ENCODE results near the gene ZNF747.
A peak's percentile ranks its signal among the peaks of the same experiment; 100 is the strongest.

ZNF747 gene

GRCh38 chr16:30565984-30566383 lies 31.3 kb upstream of the ZNF747 start:
- Mint-ChIP-seq H3K36me3 (ENCODE audit: low read depth) (no peaks in the 10 kb centered on the region), H3K4me1 (ENCODE audit: low read depth) (peaks cover 36% of the 10 kb centered on the region), H3K4me3 (no peak overlapping the region), H3K27me3 (ENCODE audit: low read depth) (no peaks in the 10 kb centered on the region), H3K27ac (no peak overlapping the region), H3K9me3 (no peaks in the 10 kb centered on the region)
- no peak for DNase-seq (ENCODE audit: low spot score)

GRCh38 chr16:30565526-30565925 lies 30.9 kb upstream of the ZNF747 start:
- peaks cover 35% of the 10 kb centered on the region for H3K4me1 Mint-ChIP-seq (ENCODE audit: low read depth)
- no peak overlapping the region for H3K4me3 Mint-ChIP-seq
- no peaks in the 10 kb centered on the region for H3K9me3 Mint-ChIP-seq
- H3K27me3 Mint-ChIP-seq (ENCODE audit: low read depth): no peaks in the 10 kb centered on the region
- DNase-seq (ENCODE audit: low spot score): no peak
- no peaks in the 10 kb centered on the region for H3K36me3 Mint-ChIP-seq (ENCODE audit: low read depth)
- H3K27ac Mint-ChIP-seq: no peak overlapping the region

GRCh38 chr16:30562021-30562420 lies 27.4 kb upstream of the ZNF747 start:
- Mint-ChIP-seq H3K36me3 (ENCODE audit: low read depth) (no peaks in the 10 kb centered on the region), H3K27me3 (ENCODE audit: low read depth) (no peaks in the 10 kb centered on the region), H3K4me3 (peak overlapping the region; percentile 83), H3K27ac (peak overlapping the region; percentile 82), H3K4me1 (ENCODE audit: low read depth) (peaks cover 27% of the 10 kb centered on the region), H3K9me3 (no peaks in the 10 kb centered on the region)
- no peak for DNase-seq (ENCODE audit: low spot score)

- Mint-ChIP-seq H3K27ac (peak overlapping the region; percentile 82), H3K27me3 (ENCODE audit: low read depth) (no peaks in the 10 kb centered on the region), H3K36me3 (ENCODE audit: low read depth) (peaks cover 2% of the 10 kb centered on the region), H3K4me1 (ENCODE audit: low read depth) (peaks cover 22% of the 10 kb centered on the region), H3K4me3 (peak overlapping the region; percentile 83), H3K9me3 (no peaks in the 10 kb centered on the region)
- DNase-seq (ENCODE audit: low spot score): peak; percentile 27
These were observed 26.6 kb upstream of the ZNF747 start for GRCh38 chr16:30561089-30561816.

GRCh38 chr16:30559690-30560089 lies 25.0 kb upstream of the ZNF747 start:
- no peaks in the 10 kb centered on the region for H3K27me3 Mint-ChIP-seq (ENCODE audit: low read depth)
- H3K4me1 Mint-ChIP-seq (ENCODE audit: low read depth): peaks cover 23% of the 10 kb centered on the region
- no peak for DNase-seq (ENCODE audit: low spot score)
- peak overlapping the region; percentile 69 for H3K4me3 Mint-ChIP-seq
- peaks cover 8% of the 10 kb centered on the region for H3K36me3 Mint-ChIP-seq (ENCODE audit: low read depth)
- H3K27ac Mint-ChIP-seq: peak overlapping the region; percentile 87
- no peaks in the 10 kb centered on the region for H3K9me3 Mint-ChIP-seq

GRCh38 chr16:30558789-30559377 lies 24.2 kb upstream of the ZNF747 start:
- Mint-ChIP-seq H3K4me1 (ENCODE audit: low read depth) (peaks cover 30% of the 10 kb centered on the region), H3K27ac (peak overlapping the region; percentile 87), H3K9me3 (no peaks in the 10 kb centered on the region), H3K36me3 (ENCODE audit: low read depth) (peaks cover 15% of the 10 kb centered on the region), H3K4me3 (peak overlapping the region; percentile 86), H3K27me3 (ENCODE audit: low read depth) (no peaks in the 10 kb centered on the region)
- no peak for DNase-seq (ENCODE audit: low spot score)

- Mint-ChIP-seq H3K4me1 (ENCODE audit: low read depth) (peaks cover 37% of the 10 kb centered on the region), H3K27ac (peak within 1 kb of the TSS; percentile 87), H3K9me3 (no peaks in the 10 kb centered on the region), H3K4me3 (peak within 1 kb of the TSS; percentile 86), H3K36me3 (ENCODE audit: low read depth) (peaks cover 22% of the 10 kb centered on the region), H3K27me3 (ENCODE audit: low read depth) (no peaks in the 10 kb centered on the region)
- peak; percentile 98 for DNase-seq (ENCODE audit: low spot score)
These were observed 23.5 kb upstream of the ZNF747 start, which contains the start of gene ZNF764 for GRCh38 chr16:30557957-30558788. ZNF764 (minus strand) TSS chr16:30558374; CDS start chr16:30558182, 192 bp downstream.

- H3K27me3 Mint-ChIP-seq (ENCODE audit: low read depth): no peaks in the 10 kb centered on the region
- peak overlapping the region; percentile 87 for H3K27ac Mint-ChIP-seq
- DNase-seq (ENCODE audit: low spot score): no peak
- peaks cover 24% of the 10 kb centered on the region for H3K36me3 Mint-ChIP-seq (ENCODE audit: low read depth)
- peaks cover 42% of the 10 kb centered on the region for H3K4me1 Mint-ChIP-seq (ENCODE audit: low read depth)
- H3K4me3 Mint-ChIP-seq: peak overlapping the region; percentile 86
- no peaks in the 10 kb centered on the region for H3K9me3 Mint-ChIP-seq
These were observed 23.0 kb upstream of the ZNF747 start for GRCh38 chr16:30557707-30557956.

GRCh38 chr16:30556125-30556473 lies 21.4 kb upstream of the ZNF747 start:
- Mint-ChIP-seq H3K27me3 (ENCODE audit: low read depth) (no peaks in the 10 kb centered on the region), H3K9me3 (no peaks in the 10 kb centered on the region), H3K4me1 (ENCODE audit: low read depth) (peaks cover 50% of the 10 kb centered on the region), H3K36me3 (ENCODE audit: low read depth) (peaks cover 30% of the 10 kb centered on the region), H3K4me3 (peak overlapping the region; percentile 86), H3K27ac (peak overlapping the region; percentile 52)
- DNase-seq (ENCODE audit: low spot score): no peak

GRCh38 chr16:30555315-30556124 lies 20.9 kb upstream of the ZNF747 start:
- DNase-seq (ENCODE audit: low spot score): no peak
- Mint-ChIP-seq H3K27ac (peak overlapping the region; percentile 52), H3K27me3 (ENCODE audit: low read depth) (no peaks in the 10 kb centered on the region), H3K9me3 (no peaks in the 10 kb centered on the region), H3K4me3 (peak overlapping the region; percentile 86), H3K36me3 (ENCODE audit: low read depth) (peaks cover 30% of the 10 kb centered on the region), H3K4me1 (ENCODE audit: low read depth) (peaks cover 51% of the 10 kb centered on the region)

- H3K4me3 Mint-ChIP-seq: no peak overlapping the region
- no peak for DNase-seq (ENCODE audit: low spot score)
- H3K4me1 Mint-ChIP-seq (ENCODE audit: low read depth): peaks cover 51% of the 10 kb centered on the region
- peaks cover 30% of the 10 kb centered on the region for H3K36me3 Mint-ChIP-seq (ENCODE audit: low read depth)
- H3K9me3 Mint-ChIP-seq: no peaks in the 10 kb centered on the region
- no peaks in the 10 kb centered on the region for H3K27me3 Mint-ChIP-seq (ENCODE audit: low read depth)
- peak overlapping the region; percentile 26 for H3K27ac Mint-ChIP-seq
These were observed 20.1 kb upstream of the ZNF747 start for GRCh38 chr16:30554557-30555314.

- Mint-ChIP-seq H3K36me3 (ENCODE audit: low read depth) (peaks cover 33% of the 10 kb centered on the region), H3K4me1 (ENCODE audit: low read depth) (peaks cover 50% of the 10 kb centered on the region), H3K9me3 (no peaks in the 10 kb centered on the region), H3K27me3 (ENCODE audit: low read depth) (no peaks in the 10 kb centered on the region), H3K27ac (peak overlapping the region; percentile 92), H3K4me3 (peak overlapping the region; percentile 70)
- no peak for DNase-seq (ENCODE audit: low spot score)
These were observed 18.8 kb upstream of the ZNF747 start for GRCh38 chr16:30553393-30553899.

- Mint-ChIP-seq H3K4me1 (ENCODE audit: low read depth) (peaks cover 50% of the 10 kb centered on the region), H3K27me3 (ENCODE audit: low read depth) (no peaks in the 10 kb centered on the region), H3K4me3 (peak overlapping the region; percentile 70), H3K36me3 (ENCODE audit: low read depth) (peaks cover 34% of the 10 kb centered on the region), H3K9me3 (no peaks in the 10 kb centered on the region), H3K27ac (peak overlapping the region; percentile 92)
- DNase-seq (ENCODE audit: low spot score): no peak
These were observed 18.3 kb upstream of the ZNF747 start for GRCh38 chr16:30552956-30553355.

Data from T-helper 2 cell treated with Interferon-gamma antibody and Interleukin-4, amounts not matched to agents 5 μg/mL and 100 μg/mL, for 36 hours (primary cell).